Measurements from ENCODE around the gene ZNF467. TPM values are rescaled to one million over a fixed set of nuclear protein-coding genes. Genes with fewer than 3 reads are reported as not detected.

Gene ZNF467
- total RNA-seq, 1 experiment from 2014 or later: 18.1 TPM

DNA sequence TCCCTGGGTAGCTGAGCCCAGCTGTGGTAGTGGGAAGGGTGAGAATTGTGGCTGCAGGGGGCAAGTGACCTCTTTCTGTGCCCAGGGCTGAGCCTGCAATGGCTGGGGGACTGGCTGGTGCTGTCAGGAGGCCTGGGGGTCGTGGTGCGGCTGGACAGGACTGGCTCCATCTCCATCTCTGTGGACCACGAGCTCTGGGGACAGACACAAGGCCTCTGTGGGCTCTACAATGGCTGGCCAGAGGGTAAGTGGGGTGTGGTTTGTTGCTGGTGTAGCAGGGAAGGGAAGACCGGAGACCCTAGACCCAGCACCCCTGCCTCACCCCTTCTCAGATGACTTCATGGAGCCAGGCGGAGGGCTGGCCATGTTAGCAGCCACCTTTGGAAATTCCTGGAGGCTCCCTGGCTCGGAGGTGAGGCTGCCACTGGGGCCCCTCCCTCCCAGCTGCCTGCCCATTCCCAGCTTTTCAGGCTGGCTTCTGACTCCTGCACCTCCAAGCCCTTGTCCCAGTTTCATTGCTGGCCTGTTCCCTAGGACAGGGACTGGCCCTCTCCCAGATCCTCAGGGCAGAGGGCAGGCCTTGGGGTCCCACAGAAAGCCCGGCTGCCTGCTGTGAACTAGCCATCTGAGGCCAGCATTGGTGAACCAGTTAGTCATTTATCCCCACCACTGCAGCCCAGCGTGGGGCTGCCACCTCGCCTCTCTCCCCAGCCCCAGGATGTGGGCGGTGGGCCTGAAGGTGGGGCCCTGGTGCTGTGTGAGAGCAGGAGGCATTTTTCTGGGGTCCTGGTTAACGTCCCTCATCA, 5.5 kb upstream of the ZNF467 start:
- POLR2A ChIA-PET: no interaction called here
- H3K27me3 ChIP-seq (ENCODE audit: control insufficient read depth, insufficient read depth, low read length): no peaks in the 10 kb centered on the region
- in situ Hi-C loops (cut with HindIII; ENCODE audit: low pct_unique_long_range_greater_than_20kb, low sequenced_read_pairs): no loop called here
- no peak overlapping the region for H3K27ac ChIP-seq (ENCODE audit: low read length)
- CTCF ChIA-PET: no interaction called here
- no peak overlapping the region for H3K4me3 ChIP-seq (ENCODE audit: low read depth in 2 of 2, low read length in 2 of 2)
- no peaks in the 10 kb centered on the region for H3K36me3 ChIP-seq (ENCODE audit: control insufficient read depth, insufficient read depth, low read length)
- intact Hi-C loops (cut with micrococcal nuclease; ENCODE audit: unreplicated experiment): no loop called here
- BruUV-seq (replicated peaks): no TSS peak
- DNase-seq (ENCODE audit: low read depth, low spot score): no peak
- H3K4me1 ChIP-seq (ENCODE audit: control insufficient read depth, insufficient read depth, low read length): peaks cover 5% of the 10 kb centered on the region
- ATAC-seq: no peak
- no peaks in the 10 kb centered on the region for H3K9me3 ChIP-seq (ENCODE audit: control insufficient read depth, insufficient read depth, low read depth, low read length)
- TF ChIP-seq, protein P1, sequence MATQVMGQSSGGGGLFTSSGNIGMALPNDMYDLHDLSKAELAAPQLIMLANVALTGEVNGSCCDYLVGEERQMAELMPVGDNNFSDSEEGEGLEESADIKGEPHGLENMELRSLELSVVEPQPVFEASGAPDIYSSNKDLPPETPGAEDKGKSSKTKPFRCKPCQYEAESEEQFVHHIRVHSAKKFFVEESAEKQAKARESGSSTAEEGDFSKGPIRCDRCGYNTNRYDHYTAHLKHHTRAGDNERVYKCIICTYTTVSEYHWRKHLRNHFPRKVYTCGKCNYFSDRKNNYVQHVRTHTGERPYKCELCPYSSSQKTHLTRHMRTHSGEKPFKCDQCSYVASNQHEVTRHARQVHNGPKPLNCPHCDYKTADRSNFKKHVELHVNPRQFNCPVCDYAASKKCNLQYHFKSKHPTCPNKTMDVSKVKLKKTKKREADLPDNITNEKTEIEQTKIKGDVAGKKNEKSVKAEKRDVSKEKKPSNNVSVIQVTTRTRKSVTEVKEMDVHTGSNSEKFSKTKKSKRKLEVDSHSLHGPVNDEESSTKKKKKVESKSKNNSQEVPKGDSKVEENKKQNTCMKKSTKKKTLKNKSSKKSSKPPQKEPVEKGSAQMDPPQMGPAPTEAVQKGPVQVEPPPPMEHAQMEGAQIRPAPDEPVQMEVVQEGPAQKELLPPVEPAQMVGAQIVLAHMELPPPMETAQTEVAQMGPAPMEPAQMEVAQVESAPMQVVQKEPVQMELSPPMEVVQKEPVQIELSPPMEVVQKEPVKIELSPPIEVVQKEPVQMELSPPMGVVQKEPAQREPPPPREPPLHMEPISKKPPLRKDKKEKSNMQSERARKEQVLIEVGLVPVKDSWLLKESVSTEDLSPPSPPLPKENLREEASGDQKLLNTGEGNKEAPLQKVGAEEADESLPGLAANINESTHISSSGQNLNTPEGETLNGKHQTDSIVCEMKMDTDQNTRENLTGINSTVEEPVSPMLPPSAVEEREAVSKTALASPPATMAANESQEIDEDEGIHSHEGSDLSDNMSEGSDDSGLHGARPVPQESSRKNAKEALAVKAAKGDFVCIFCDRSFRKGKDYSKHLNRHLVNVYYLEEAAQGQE (IDR thresholded peaks at IDR 0.05; ENCODE audit: insufficient read depth in 1 of 2, low read depth in 2 of 2, low read length in 1 of 2): no peak
- TF ChIP-seq CTCF (IDR thresholded peaks at IDR 0.05): no peak
- TF ChIP-seq SIN3A (IDR thresholded peaks at IDR 0.05; ENCODE audit: borderline replicate concordance, insufficient read depth, low read depth, low read length): no peak
- TF ChIP-seq POLR2AphosphoS5 (IDR thresholded peaks at IDR 0.05; ENCODE audit: low read depth, low read length): no peak
- TF ChIP-seq TCF7L2 (IDR thresholded peaks at IDR 0.05; ENCODE audit: low read depth, low read length): no peak

GRCh38 chr7:149778327-149778637, 4.9 kb upstream of the ZNF467 start:
- ATAC-seq (no peak), DNase-seq (ENCODE audit: low read depth, low spot score) (no peak)
- H3K9me3 ChIP-seq (ENCODE audit: control insufficient read depth, insufficient read depth, low read depth, low read length): no peaks in the 10 kb centered on the region
- CTCF ChIA-PET: no interaction called here
- intact Hi-C loops (cut with micrococcal nuclease; ENCODE audit: unreplicated experiment) (no loop called here), in situ Hi-C loops (cut with HindIII; ENCODE audit: low pct_unique_long_range_greater_than_20kb, low sequenced_read_pairs) (no loop called here)
- no peaks in the 10 kb centered on the region for H3K27me3 ChIP-seq (ENCODE audit: control insufficient read depth, insufficient read depth, low read length)
- H3K4me1 ChIP-seq (ENCODE audit: control insufficient read depth, insufficient read depth, low read length): peaks cover 5% of the 10 kb centered on the region
- no peaks in the 10 kb centered on the region for H3K36me3 ChIP-seq (ENCODE audit: control insufficient read depth, insufficient read depth, low read length)
- POLR2A ChIA-PET: no interaction called here
- TF ChIP-seq, protein P1 (IDR thresholded peaks at IDR 0.05; ENCODE audit: insufficient read depth in 1 of 2, low read depth in 2 of 2, low read length in 1 of 2): no peak
- TF ChIP-seq POLR2AphosphoS5 (IDR thresholded peaks at IDR 0.05; ENCODE audit: low read depth, low read length): no peak
- no peak for TF ChIP-seq CTCF (IDR thresholded peaks at IDR 0.05)
- no peak for TF ChIP-seq TCF7L2 (IDR thresholded peaks at IDR 0.05; ENCODE audit: low read depth, low read length)
- no peak for TF ChIP-seq SIN3A (IDR thresholded peaks at IDR 0.05; ENCODE audit: borderline replicate concordance, insufficient read depth, low read depth, low read length)
- H3K27ac ChIP-seq (ENCODE audit: low read length): no peak overlapping the region
- H3K4me3 ChIP-seq (ENCODE audit: low read depth in 2 of 2, low read length in 2 of 2): no peak overlapping the region
- BruUV-seq (replicated peaks): no TSS peak

Measured in Panc1 (cell line).